IMR-90 (cell line): ENCODE data around the gene HMGCR. TPM values are rescaled to one million over a fixed set of nuclear protein-coding genes. Genes with fewer than 3 reads are reported as not detected.

Experiments
- ATAC-seq: fragments of 200-7000 bp; cut with Tn5 transposase; 2 replicates; pipeline ENCODE4 v1.9.1; 2020; ENCODE audit warnings: low read depth, mild to moderate bottlenecking, moderate library complexity
- BruUV-seq: library from RNA; stranded (reverse); fragments of 400-500 nt; replicated peaks from 2 replicates; lab custom pipeline; 2021; lab: Mats Ljungman, UMichigan
- CTCF ChIA-PET: fragments of 300-600 bp; formaldehyde crosslinking; extraction: SDS; loops from one replicate; lab custom pipeline; 2021; ENCODE audit warnings: antibody characterized with exemption; lab: Yijun Ruan, JAX
- POLR2A ChIA-PET: fragments of 300-600 bp; sonication (Branson Sonifier 250); formaldehyde crosslinking; loops from one replicate; lab custom pipeline; 2022; ENCODE audit warnings: antibody characterized with exemption; ENCODE audit not compliant: unreplicated experiment; lab: Charles Lee
- DNase-seq: peaks from one replicate; pipeline ENCODE4 v3.0.0; 2013
- H2AFZ ChIP-seq: replicated peaks from 2 replicates; pipeline ENCODE3; 2013; ENCODE audit warnings: low read length, mild to moderate bottlenecking; ENCODE audit not compliant: poor library complexity
- H2AK5ac ChIP-seq: 2 replicates; pipeline ENCODE4 v1.6.1; 2013; ENCODE audit warnings: low read depth, low read length, inconsistent platforms
- H2AK9ac ChIP-seq: replicated peaks from 2 replicates; pipeline ENCODE3; 2013; ENCODE audit warnings: mild to moderate bottlenecking, low read depth, low read length, moderate library complexity; ENCODE audit not compliant: poor library complexity
- H2BK120ac ChIP-seq: 2 replicates; pipeline ENCODE4 v1.6.1; 2013; ENCODE audit warnings: low read depth, low read length, inconsistent platforms
- H2BK15ac ChIP-seq: 3 replicates; pipeline ENCODE4 v1.6.1; 2013; ENCODE audit warnings: low read depth, low read length, inconsistent platforms
- H2BK20ac ChIP-seq: 2 replicates; pipeline ENCODE4 v1.6.1; 2013; ENCODE audit warnings: low read depth, mild to moderate bottlenecking, inconsistent platforms, low read length, moderate library complexity
- H2BK5ac ChIP-seq: 2 replicates; pipeline ENCODE4 v1.6.1; 2013; ENCODE audit warnings: mild to moderate bottlenecking, low read depth, low read length, inconsistent platforms; ENCODE audit not compliant: poor library complexity, severe bottlenecking
- H3K14ac ChIP-seq: replicated peaks from 2 replicates; pipeline ENCODE4 v1.6.1; 2013; ENCODE audit warnings: low read depth, low read length, inconsistent platforms
- H3K18ac ChIP-seq: 2 replicates; pipeline ENCODE4 v1.6.1; 2013; ENCODE audit warnings: low read depth, low read length, control low read depth
- H3K23ac ChIP-seq: 2 replicates; pipeline ENCODE4 v1.6.1; 2013; ENCODE audit warnings: low read depth, low read length, inconsistent platforms
- H3K27ac ChIP-seq: 2 replicates; pipeline ENCODE4 v1.5.1; 2013; ENCODE audit warnings: mild to moderate bottlenecking, control low read depth, low read length; ENCODE audit not compliant: insufficient read depth
- H3K27me3 ChIP-seq: 2 replicates; pipeline ENCODE4 v1.6.1; 2013; ENCODE audit warnings: low read length; ENCODE audit not compliant: control insufficient read depth, insufficient read depth
- H3K36me3 ChIP-seq: 2 replicates; pipeline ENCODE4 v1.6.1; 2013; ENCODE audit warnings: low read length, mixed read lengths; ENCODE audit not compliant: control insufficient read depth, insufficient read depth
- H3K4ac ChIP-seq: 2 replicates; pipeline ENCODE4 v1.6.1; 2013; ENCODE audit warnings: low read depth, low read length, inconsistent platforms
- H3K4me1 ChIP-seq: 2 replicates; pipeline ENCODE4 v1.6.1; 2013; ENCODE audit warnings: low read length, mixed read lengths; ENCODE audit not compliant: control insufficient read depth, insufficient read depth
- H3K4me2 ChIP-seq: 2 replicates; pipeline ENCODE4 v1.6.1; 2013; ENCODE audit warnings: low read depth, mild to moderate bottlenecking, control low read depth, low read length, moderate library complexity
- H3K4me3 ChIP-seq: 2 replicates; pipeline ENCODE4 v1.5.1; 2013; ENCODE audit warnings: low read depth, mild to moderate bottlenecking, control low read depth, low read length, moderate library complexity; ENCODE audit not compliant: insufficient read depth
- H3K56ac ChIP-seq: 2 replicates; pipeline ENCODE4 v1.6.1; 2013; ENCODE audit warnings: low read length, inconsistent platforms; ENCODE audit not compliant: insufficient read depth; ENCODE audit errors: extremely low read depth
- H3K79me1 ChIP-seq, 2 experiments: 2 replicates each; pipeline ENCODE4 v1.6.1; 2013; ENCODE audit warnings: low read length in 2 of 2, inconsistent platforms in 1 of 2, low read depth in 1 of 2
- H3K9ac ChIP-seq: 2 replicates; pipeline ENCODE4 v1.6.1; 2013; ENCODE audit warnings: low read depth, low read length, control low read depth
- H3K9me1 ChIP-seq: 2 replicates; pipeline ENCODE4 v1.6.1; 2013; ENCODE audit warnings: low read length, inconsistent platforms; ENCODE audit not compliant: insufficient read depth
- H3K9me3 ChIP-seq: 2 replicates; pipeline ENCODE4 v1.6.1; 2013; ENCODE audit warnings: low read length; ENCODE audit not compliant: control insufficient read depth, insufficient read depth
- H4K20me1 ChIP-seq: 2 replicates; pipeline ENCODE4 v1.6.1; 2013; ENCODE audit warnings: low read length, inconsistent platforms; ENCODE audit not compliant: insufficient read depth
- H4K5ac ChIP-seq: 2 replicates; pipeline ENCODE4 v1.6.1; 2013; ENCODE audit warnings: mild to moderate bottlenecking, low read depth, low read length, control low read depth
- H4K8ac ChIP-seq, 2 experiments: 2 replicates each; pipeline ENCODE4 v1.6.1; 2013; ENCODE audit warnings: low read depth in 2 of 2, low read length in 2 of 2, control low read depth in 1 of 2, inconsistent platforms in 1 of 2
- H4K91ac ChIP-seq: 2 replicates; pipeline ENCODE4 v1.6.1; 2013; ENCODE audit warnings: low read depth, low read length, inconsistent platforms; ENCODE audit not compliant: insufficient read depth
- BHLHE40 ChIP-seq: fragments of 150-350 bp; IDR thresholded peaks from 2 replicates; pipeline ENCODE4 v1.6.1; 2016; ENCODE audit warnings: mild to moderate bottlenecking, low read depth, low read length
- CEBPB ChIP-seq: IDR thresholded peaks from 2 replicates; pipeline ENCODE4 v1.6.1; 2012; ENCODE audit warnings: low read depth, low read length, improper control_type of control experiment
- CHD1 ChIP-seq: IDR thresholded peaks from 2 replicates; pipeline ENCODE4 v1.6.1; 2012; ENCODE audit warnings: low read depth, low read length, improper control_type of control experiment
- FOS ChIP-seq: fragments of 150-350 bp; IDR thresholded peaks from 2 replicates; pipeline ENCODE4 v1.6.1; 2016; ENCODE audit warnings: low read depth, low read length
- MAFK ChIP-seq: IDR thresholded peaks from 2 replicates; pipeline ENCODE4 v1.6.1; 2012; ENCODE audit warnings: low read depth, low read length, improper control_type of control experiment
- MAZ ChIP-seq: IDR thresholded peaks from 2 replicates; pipeline ENCODE4 v1.6.1; 2012; ENCODE audit warnings: low read depth, mild to moderate bottlenecking, low read length, improper control_type of control experiment, moderate library complexity, borderline replicate concordance
- MXI1 ChIP-seq: IDR thresholded peaks from 2 replicates; pipeline ENCODE4 v1.6.1; 2012; ENCODE audit warnings: low read depth, mild to moderate bottlenecking, low read length, moderate library complexity, borderline replicate concordance
- NFE2L2 ChIP-seq: fragments of 150-350 bp; IDR thresholded peaks from 2 replicates; pipeline ENCODE4 v1.6.1; 2016; ENCODE audit warnings: low read depth, mild to moderate bottlenecking, low read length
- POLR2A ChIP-seq: IDR thresholded peaks from 2 replicates; pipeline ENCODE4 v1.6.1; 2012; ENCODE audit warnings: mild to moderate bottlenecking, low read depth, low read length
- RAD21 ChIP-seq: IDR thresholded peaks from 2 replicates; pipeline ENCODE4 v1.6.1; 2012; ENCODE audit warnings: low read length, improper control_type of control experiment
- RCOR1 ChIP-seq: IDR thresholded peaks from 2 replicates; pipeline ENCODE4 v1.6.1; 2012; ENCODE audit warnings: mild to moderate bottlenecking, low read length, improper control_type of control experiment; ENCODE audit not compliant: insufficient replicate concordance
- RFX5 ChIP-seq: IDR thresholded peaks from 2 replicates; pipeline ENCODE4 v1.8.0; 2012; ENCODE audit warnings: low read depth, mild to moderate bottlenecking, low read length, moderate library complexity
- SMC3 ChIP-seq: fragments of 150-350 bp; IDR thresholded peaks from 2 replicates; pipeline ENCODE4 v1.6.1; 2016; ENCODE audit warnings: low read depth, mild to moderate bottlenecking, antibody characterized with exemption, low read length, moderate library complexity
- WGBS, 2 experiments: methylation state at CpG; one replicate each; pipeline versions ENCODE4 v1.1.5 to v1.1.7; 2013; ENCODE audit warnings: missing lambda C conversion rate in 2 of 2; ENCODE audit not compliant: insufficient read length in 1 of 2; ENCODE audit errors: extremely low coverage in 2 of 2; 5-methylcytosine and 5-hydroxymethylcytosine counted together
- dilution Hi-C: fragments of 300-500 bp; cut with HindIII; formaldehyde crosslinking; loops from one replicate; pipeline ENCODE4 v1.14.3; 2018; ENCODE audit warnings: low sequenced_read_pairs; ENCODE audit not compliant: unreplicated experiment
- in situ Hi-C: fragments of 300-500 bp; cut with MboI; formaldehyde crosslinking; loops from 3 replicates; pipeline ENCODE4 v1.14.3; 2019; ENCODE audit warnings: low sequenced_read_pairs, inconsistent platforms, mixed read lengths
- intact Hi-C: fragments of 100-400 bp; cut with micrococcal nuclease; formaldehyde crosslinking; loops from 2 replicates; pipeline ENCODE4 v1.10.0; 2022
- polyA plus RNA-seq, 3 experiments: library from polyadenylated mRNA; depleted of rRNA; stranded (reverse); fragments of >200 nt; gene quantifications; 2 replicates each; pipeline ENCODE4 v1.2.3, GENCODE V29; 2012; ENCODE audit warnings: low replicate concordance in 1 of 3
- total RNA-seq: library from RNA; depleted of rRNA; stranded (reverse); fragments of >200 nt; gene quantifications from 2 replicates; pipeline ENCODE4 v1.2.3, GENCODE V29; 2012
- TF ChIP-seq, protein P1 (sequence below): fragments of 150-350 bp; IDR thresholded peaks from 2 replicates; pipeline ENCODE4 v1.6.1; 2017; ENCODE audit warnings: mild to moderate bottlenecking, antibody characterized with exemption, low read length, low read depth
- TF ChIP-seq, protein P2 (sequence below): conservative IDR thresholded peaks from 2 replicates; pipeline ENCODE4 v1.5.1; 2012; ENCODE audit warnings: mild to moderate bottlenecking, low read depth, low read length, improper control_type of control experiment
- TF ChIP-seq, protein P3 (sequence below): fragments of 150-350 bp; IDR thresholded peaks from 2 replicates; pipeline ENCODE4 v1.6.1; 2016; ENCODE audit warnings: low read depth, mild to moderate bottlenecking, low read length, moderate library complexity, borderline replicate concordance

Gene HMGCR
- total and polyA plus RNA-seq, 2 of the 4 experiments (the other 2 are of a cell fraction), result 23.3 to 48.6 TPM

DNA sequence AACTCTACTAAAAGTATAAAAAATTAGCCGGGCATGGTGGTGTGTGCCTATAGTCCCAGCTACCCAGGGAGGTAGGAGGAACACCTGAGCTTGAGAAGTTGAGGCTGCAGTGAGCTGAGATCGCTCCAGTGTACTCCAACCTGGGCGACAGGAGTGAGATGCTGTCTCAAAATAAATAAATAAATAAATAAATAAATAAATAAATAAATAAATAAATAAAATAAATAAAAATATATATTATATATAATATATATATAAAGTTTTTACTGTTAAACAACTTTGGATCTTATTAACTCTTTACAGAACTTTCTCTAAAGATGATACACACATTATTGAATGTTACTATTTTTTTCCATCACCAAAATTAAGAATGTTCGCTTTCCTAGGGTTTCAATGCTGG is 38.4 kb downstream of the HMGCR start:
- Histone ChIP-seq H4K5ac (no peak overlapping the region), H4K91ac (no peak overlapping the region), H3K4me3 (no peak overlapping the region), H3K4me2 (no peak overlapping the region), H3K23ac (no peak overlapping the region), H2AFZ (no peak overlapping the region), H3K18ac (no peak overlapping the region), H3K4me1 (no peaks in the 10 kb centered on the region), H2BK120ac (no peak overlapping the region), H2AK9ac (no peak overlapping the region), H3K27ac (no peak overlapping the region), H3K9me3 (no peaks in the 10 kb centered on the region), H4K20me1 (no peaks in the 10 kb centered on the region), H3K56ac (no peak overlapping the region), H3K9ac (no peak overlapping the region), H3K4ac (no peak overlapping the region), H2AK5ac (no peak overlapping the region), H2BK5ac (no peak overlapping the region), H3K14ac (no peak overlapping the region), H3K79me1 (no peaks in the 10 kb centered on the region), H3K27me3 (no peaks in the 10 kb centered on the region), H4K8ac (no peak overlapping the region), H3K36me3 (peaks cover 16% of the 10 kb centered on the region), H2BK15ac (no peak overlapping the region), H2BK20ac (no peak overlapping the region), H3K9me1 (no peaks in the 10 kb centered on the region)
- in situ Hi-C loops (loop anchor here (25.0 kb wide), 1 partner anchor 312 kb away; no protein-coding TSS in a partner anchor), dilution Hi-C loops (no loop called here), intact Hi-C loops (no loop called here)
- WGBS, 2 experiments, result no CpG with 5 or more reads among the region's 4 CpGs
- no TSS peak for BruUV-seq
- CTCF ChIA-PET, result interaction anchor here (0.6 to 0.7 kb wide), 2 partner anchors 13 to 799 kb away, joined by 3 to 5 read pairs; no protein-coding TSS in a partner anchor
- POLR2A ChIA-PET, result no interaction called here
- DNase-seq (no peak), ATAC-seq (no peak)
- TF ChIP-seq SMC3, result no peak
- TF ChIP-seq MAZ, result no peak
- TF ChIP-seq POLR2A, result no peak
- no peak for TF ChIP-seq RAD21
- no peak for TF ChIP-seq RCOR1
- no peak for TF ChIP-seq BHLHE40
- TF ChIP-seq, protein P1, sequence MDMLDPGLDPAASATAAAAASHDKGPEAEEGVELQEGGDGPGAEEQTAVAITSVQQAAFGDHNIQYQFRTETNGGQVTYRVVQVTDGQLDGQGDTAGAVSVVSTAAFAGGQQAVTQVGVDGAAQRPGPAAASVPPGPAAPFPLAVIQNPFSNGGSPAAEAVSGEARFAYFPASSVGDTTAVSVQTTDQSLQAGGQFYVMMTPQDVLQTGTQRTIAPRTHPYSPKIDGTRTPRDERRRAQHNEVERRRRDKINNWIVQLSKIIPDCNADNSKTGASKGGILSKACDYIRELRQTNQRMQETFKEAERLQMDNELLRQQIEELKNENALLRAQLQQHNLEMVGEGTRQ, result no peak
- no peak for TF ChIP-seq RFX5
- no peak for TF ChIP-seq NFE2L2
- TF ChIP-seq, protein P2, sequence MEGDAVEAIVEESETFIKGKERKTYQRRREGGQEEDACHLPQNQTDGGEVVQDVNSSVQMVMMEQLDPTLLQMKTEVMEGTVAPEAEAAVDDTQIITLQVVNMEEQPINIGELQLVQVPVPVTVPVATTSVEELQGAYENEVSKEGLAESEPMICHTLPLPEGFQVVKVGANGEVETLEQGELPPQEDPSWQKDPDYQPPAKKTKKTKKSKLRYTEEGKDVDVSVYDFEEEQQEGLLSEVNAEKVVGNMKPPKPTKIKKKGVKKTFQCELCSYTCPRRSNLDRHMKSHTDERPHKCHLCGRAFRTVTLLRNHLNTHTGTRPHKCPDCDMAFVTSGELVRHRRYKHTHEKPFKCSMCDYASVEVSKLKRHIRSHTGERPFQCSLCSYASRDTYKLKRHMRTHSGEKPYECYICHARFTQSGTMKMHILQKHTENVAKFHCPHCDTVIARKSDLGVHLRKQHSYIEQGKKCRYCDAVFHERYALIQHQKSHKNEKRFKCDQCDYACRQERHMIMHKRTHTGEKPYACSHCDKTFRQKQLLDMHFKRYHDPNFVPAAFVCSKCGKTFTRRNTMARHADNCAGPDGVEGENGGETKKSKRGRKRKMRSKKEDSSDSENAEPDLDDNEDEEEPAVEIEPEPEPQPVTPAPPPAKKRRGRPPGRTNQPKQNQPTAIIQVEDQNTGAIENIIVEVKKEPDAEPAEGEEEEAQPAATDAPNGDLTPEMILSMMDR, result no peak
- TF ChIP-seq MAFK, result no peak
- no peak for TF ChIP-seq CEBPB
- TF ChIP-seq MXI1, result no peak
- TF ChIP-seq, protein P3, sequence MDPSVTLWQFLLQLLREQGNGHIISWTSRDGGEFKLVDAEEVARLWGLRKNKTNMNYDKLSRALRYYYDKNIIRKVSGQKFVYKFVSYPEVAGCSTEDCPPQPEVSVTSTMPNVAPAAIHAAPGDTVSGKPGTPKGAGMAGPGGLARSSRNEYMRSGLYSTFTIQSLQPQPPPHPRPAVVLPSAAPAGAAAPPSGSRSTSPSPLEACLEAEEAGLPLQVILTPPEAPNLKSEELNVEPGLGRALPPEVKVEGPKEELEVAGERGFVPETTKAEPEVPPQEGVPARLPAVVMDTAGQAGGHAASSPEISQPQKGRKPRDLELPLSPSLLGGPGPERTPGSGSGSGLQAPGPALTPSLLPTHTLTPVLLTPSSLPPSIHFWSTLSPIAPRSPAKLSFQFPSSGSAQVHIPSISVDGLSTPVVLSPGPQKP, result no peak
- TF ChIP-seq FOS, result no peak
- TF ChIP-seq CHD1, result no peak
